ENCODE measurements around the gene EXOC4. TPM values are rescaled to one million over a fixed set of nuclear protein-coding genes. Genes with fewer than 3 reads are reported as not detected.

The EXOC4 gene
- total RNA-seq, 1 donor from 2014 or later: 51.6 TPM

DNA sequence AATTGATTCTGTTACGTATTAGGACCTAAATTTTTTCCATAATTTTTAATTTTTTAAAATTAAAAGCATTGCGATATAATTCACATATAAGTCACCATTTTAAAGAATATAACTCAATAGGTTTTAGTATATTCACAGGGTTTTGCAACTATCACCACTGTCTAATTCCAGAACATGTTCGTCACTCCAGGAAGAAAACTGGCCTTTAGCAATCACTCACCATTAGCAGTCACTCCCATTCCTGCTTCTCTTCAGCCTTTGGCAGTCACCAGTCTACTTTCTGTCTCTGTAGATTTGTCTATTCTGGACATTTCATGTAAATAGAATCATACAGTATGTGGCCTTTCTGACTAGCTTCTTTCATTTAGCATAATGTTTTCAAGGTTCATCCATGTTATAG lies 176.5 kb downstream of the EXOC4 start:
- DNase-seq (ENCODE audit: low read depth): no peak
- no peak for TF ChIP-seq CTCF (IDR thresholded peaks at IDR 0.05; ENCODE audit: insufficient read depth, low read length, poor library complexity, severe bottlenecking)
- H3K27me3 ChIP-seq (ENCODE audit: control insufficient read depth, insufficient read depth, low read length): no peaks in the 10 kb centered on the region
- no peaks in the 10 kb centered on the region for H3K36me3 ChIP-seq (ENCODE audit: control insufficient read depth, insufficient read depth, low read length)
- H3K4me3 ChIP-seq (ENCODE audit: low read depth, low read length): no peak overlapping the region

GRCh38 chr7:133431134-133431724 lies 178.4 kb downstream of the EXOC4 start:
- no peak overlapping the region for H3K4me3 ChIP-seq (ENCODE audit: low read depth, low read length)
- H3K27me3 ChIP-seq (ENCODE audit: control insufficient read depth, insufficient read depth, low read length): no peaks in the 10 kb centered on the region
- DNase-seq (ENCODE audit: low read depth): no peak
- no peak for TF ChIP-seq CTCF (IDR thresholded peaks at IDR 0.05; ENCODE audit: insufficient read depth, low read length, poor library complexity, severe bottlenecking)
- no peaks in the 10 kb centered on the region for H3K36me3 ChIP-seq (ENCODE audit: control insufficient read depth, insufficient read depth, low read length)

GRCh38 chr7:133433165-133433812 lies 180.4 kb downstream of the EXOC4 start:
- H3K36me3 ChIP-seq (ENCODE audit: control insufficient read depth, insufficient read depth, low read length): no peaks in the 10 kb centered on the region
- no peak for TF ChIP-seq CTCF (IDR thresholded peaks at IDR 0.05; ENCODE audit: insufficient read depth, low read length, poor library complexity, severe bottlenecking)
- H3K4me3 ChIP-seq (ENCODE audit: low read depth, low read length): no peak overlapping the region
- no peak for DNase-seq (ENCODE audit: low read depth)
- no peaks in the 10 kb centered on the region for H3K27me3 ChIP-seq (ENCODE audit: control insufficient read depth, insufficient read depth, low read length)

- no peak for DNase-seq (ENCODE audit: low read depth)
- TF ChIP-seq CTCF (IDR thresholded peaks at IDR 0.05; ENCODE audit: insufficient read depth, low read length, poor library complexity, severe bottlenecking): peak; percentile 41
- H3K4me3 ChIP-seq (ENCODE audit: low read depth, low read length): no peak overlapping the region
- no peaks in the 10 kb centered on the region for H3K36me3 ChIP-seq (ENCODE audit: control insufficient read depth, insufficient read depth, low read length)
- H3K27me3 ChIP-seq (ENCODE audit: control insufficient read depth, insufficient read depth, low read length): no peaks in the 10 kb centered on the region
Observed at GRCh38 chr7:133434246-133434865, 181.5 kb downstream of the EXOC4 start.

DNA sequence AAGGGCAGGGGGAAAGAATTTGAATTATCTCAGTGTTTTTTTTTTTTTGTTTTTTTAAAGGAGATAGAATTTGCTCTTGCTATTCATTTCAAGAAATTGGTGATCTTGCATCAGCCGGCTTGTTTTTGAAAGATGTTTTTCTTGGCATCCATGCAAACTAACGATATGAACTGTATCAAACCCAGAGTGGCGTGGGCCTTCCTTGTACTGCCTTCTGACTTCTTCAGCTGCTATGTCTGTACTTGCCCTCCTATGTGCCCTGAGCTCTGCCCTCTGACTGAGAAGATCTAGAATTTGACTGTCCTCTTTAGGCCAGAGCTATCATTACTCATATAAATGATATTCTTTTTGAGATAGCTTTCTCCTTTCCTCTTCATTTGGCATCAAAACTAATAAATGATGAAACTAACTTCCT lies 183.1 kb downstream of the EXOC4 start:
- Histone ChIP-seq H3K4me3 (ENCODE audit: low read depth, low read length) (no peak overlapping the region), H3K27me3 (ENCODE audit: control insufficient read depth, insufficient read depth, low read length) (no peaks in the 10 kb centered on the region), H3K36me3 (ENCODE audit: control insufficient read depth, insufficient read depth, low read length) (no peaks in the 10 kb centered on the region)
- DNase-seq (ENCODE audit: low read depth): no peak
- no peak for TF ChIP-seq CTCF (IDR thresholded peaks at IDR 0.05; ENCODE audit: insufficient read depth, low read length, poor library complexity, severe bottlenecking)
